Smooth muscle cell (in vitro differentiated cells): ENCODE measurements around the gene NOLC1. TPM values are rescaled to one million over a fixed set of nuclear protein-coding genes. Genes with fewer than 3 reads are reported as not detected.

Source experiments
- DNase-seq: peaks from one replicate; lab custom pipeline; 2025; ENCODE audit not compliant: unreplicated experiment; lab: John Stamatoyannopoulos, UW
- H2AFZ ChIP-seq: fragments of 200-600 bp; sonication (generic); 2 replicates; pipeline ENCODE4 v1.6.0; 2016; ENCODE audit warnings: antibody characterized with exemption, low read depth, mild to moderate bottlenecking
- H3F3A ChIP-seq: fragments of 200-600 bp; sonication (generic); 2 replicates; pipeline ENCODE4 v1.6.0; 2017; ENCODE audit warnings: antibody characterized with exemption, low read depth
- H3K27ac ChIP-seq: fragments of 200-600 bp; sonication (generic); 2 replicates; pipeline ENCODE4 v1.5.1; 2016; ENCODE audit warnings: low read depth, mild to moderate bottlenecking
- H3K27me3 ChIP-seq: fragments of 200-600 bp; sonication (generic); 2 replicates; pipeline ENCODE4 v1.6.1; 2016; ENCODE audit warnings: low read depth, mild to moderate bottlenecking
- H3K36me3 ChIP-seq: fragments of 200-600 bp; sonication (generic); 2 replicates; pipeline ENCODE4 v1.5.1; 2016; ENCODE audit warnings: low read depth
- H3K4me1 ChIP-seq: fragments of 200-600 bp; sonication (generic); 2 replicates; pipeline ENCODE4 v1.5.1; 2016; ENCODE audit warnings: low read depth
- H3K4me2 ChIP-seq: fragments of 200-600 bp; sonication (generic); 2 replicates; pipeline ENCODE4 v1.6.0; 2016; ENCODE audit warnings: mild to moderate bottlenecking
- H3K4me3 ChIP-seq: fragments of 200-600 bp; sonication (generic); 2 replicates; pipeline ENCODE4 v1.5.1; 2016; ENCODE audit warnings: mild to moderate bottlenecking
- H3K79me2 ChIP-seq: fragments of 200-600 bp; sonication (generic); 2 replicates; pipeline ENCODE4 v1.6.0; 2016; ENCODE audit warnings: low read depth, mild to moderate bottlenecking
- H3K9ac ChIP-seq: fragments of 200-600 bp; sonication (generic); 2 replicates; pipeline ENCODE4 v1.6.0; 2016; ENCODE audit warnings: low read depth
- H3K9me3 ChIP-seq: fragments of 200-600 bp; sonication (generic); replicated peaks from 2 replicates; pipeline ENCODE4 v1.5.1; 2016; ENCODE audit warnings: low read depth
- H4K20me1 ChIP-seq: fragments of 200-600 bp; sonication (generic); 2 replicates; pipeline ENCODE4 v1.6.0; 2016; ENCODE audit warnings: low read depth
- CTCF ChIP-seq: fragments of 200-600 bp; sonication (generic); IDR thresholded peaks from 2 replicates; pipeline ENCODE4 v1.5.1; 2017; ENCODE audit warnings: borderline replicate concordance, mild to moderate bottlenecking, antibody characterized with exemption; ENCODE audit not compliant: insufficient read depth, poor library complexity, severe bottlenecking
- WGBS: methylation state at CpG from one replicate; pipeline ENCODE4 v1.1.7; 2016; ENCODE audit warnings: low lambda C conversion rate; 5-methylcytosine and 5-hydroxymethylcytosine counted together
- polyA plus RNA-seq: library from polyadenylated mRNA; unstranded; fragments of >200 nt; fragmentation: Nextera tagmentation; extraction: Ambion mirVana; gene quantifications from 2 replicates; pipeline ENCODE4 v1.2.1, GENCODE V29; 2016
- total RNA-seq: library from RNA; depleted of rRNA; stranded (reverse); fragments of >200 nt; gene quantifications from 2 replicates; pipeline ENCODE4 v1.2.3, GENCODE V29; 2014

NOLC1 gene
- total and polyA plus RNA-seq, 2 experiments from 2014 or later: 41.2 to 46.6 TPM

- H3K9me3 ChIP-seq: no peaks in the 10 kb centered on the region
- no peaks in the 10 kb centered on the region for H4K20me1 ChIP-seq
- no peak overlapping the region for H3K4me2 ChIP-seq
- H3K79me2 ChIP-seq: no peaks in the 10 kb centered on the region
- no peaks in the 10 kb centered on the region for H3K4me1 ChIP-seq
- no peak for TF ChIP-seq CTCF
- H3F3A ChIP-seq: no peaks in the 10 kb centered on the region
- H3K4me3 ChIP-seq: no peak overlapping the region
- no peak overlapping the region for H3K9ac ChIP-seq
- WGBS: 83% methylated on average over 3 of the region's 3 CpGs
- no peak overlapping the region for H2AFZ ChIP-seq
- no peak overlapping the region for H3K27ac ChIP-seq
- no peaks in the 10 kb centered on the region for H3K27me3 ChIP-seq
- H3K36me3 ChIP-seq: no peaks in the 10 kb centered on the region
- DNase-seq: no peak
Measured at GRCh38 chr10:102211615-102212299, 59.6 kb downstream of the NOLC1 start.

Other genes starting within 250 kb of the NOLC1 start
- gene ARMH3, start 96.2 kb upstream of the NOLC1 start, total RNA-seq: 6.5 and 7.6 TPM in 2 replicates
- 10.8 and 12.4 TPM in 2 replicates for gene ARMH3, start 96.2 kb upstream of the NOLC1 start, polyA plus RNA-seq
- gene HPS6, start 87.0 kb upstream of the NOLC1 start, total RNA-seq: 11.9 and 13.8 TPM in 2 replicates
- 14.3 and 15.6 TPM in 2 replicates for gene HPS6, start 87.0 kb upstream of the NOLC1 start, polyA plus RNA-seq
- 52.5 and 56.3 TPM in 2 replicates for gene LDB1, start 32.0 kb upstream of the NOLC1 start, total RNA-seq
- gene LDB1, start 32.0 kb upstream of the NOLC1 start, polyA plus RNA-seq: 34.4 and 42.9 TPM in 2 replicates
- 22.2 and 38.1 TPM in 2 replicates for gene PPRC1, start 19.3 kb upstream of the NOLC1 start, total RNA-seq
- 36.0 and 39.0 TPM in 2 replicates for gene PPRC1, start 19.3 kb upstream of the NOLC1 start, polyA plus RNA-seq
- gene ELOVL3, start 73.9 kb downstream of the NOLC1 start, total RNA-seq: 0.63 and 1.5 TPM in 2 replicates
- 1.1 and 1.2 TPM in 2 replicates for gene ELOVL3, start 73.9 kb downstream of the NOLC1 start, polyA plus RNA-seq
- gene PITX3, start 89.1 kb downstream of the NOLC1 start, total RNA-seq: not detected in 2 replicates
- gene PITX3, start 89.1 kb downstream of the NOLC1 start, polyA plus RNA-seq: 2.0 TPM in 2 replicates
- 53.5 and 56.4 TPM in 2 replicates for gene GBF1, start 93.1 kb downstream of the NOLC1 start, total RNA-seq
- 44.4 and 52.8 TPM in 2 replicates for gene GBF1, start 93.1 kb downstream of the NOLC1 start, polyA plus RNA-seq
- 32.6 and 35.9 TPM in 2 replicates for gene NFKB2, start 243.3 kb downstream of the NOLC1 start, total RNA-seq
- 38.1 and 44.3 TPM in 2 replicates for gene NFKB2, start 243.3 kb downstream of the NOLC1 start, polyA plus RNA-seq